ENCODE measurements around the gene CIBAR2. TPM values are rescaled to one million over a fixed set of nuclear protein-coding genes. Genes with fewer than 3 reads are reported as not detected.

CIBAR2 gene
- total RNA-seq, 2 donors from 2014 or later: not detected

DNA sequence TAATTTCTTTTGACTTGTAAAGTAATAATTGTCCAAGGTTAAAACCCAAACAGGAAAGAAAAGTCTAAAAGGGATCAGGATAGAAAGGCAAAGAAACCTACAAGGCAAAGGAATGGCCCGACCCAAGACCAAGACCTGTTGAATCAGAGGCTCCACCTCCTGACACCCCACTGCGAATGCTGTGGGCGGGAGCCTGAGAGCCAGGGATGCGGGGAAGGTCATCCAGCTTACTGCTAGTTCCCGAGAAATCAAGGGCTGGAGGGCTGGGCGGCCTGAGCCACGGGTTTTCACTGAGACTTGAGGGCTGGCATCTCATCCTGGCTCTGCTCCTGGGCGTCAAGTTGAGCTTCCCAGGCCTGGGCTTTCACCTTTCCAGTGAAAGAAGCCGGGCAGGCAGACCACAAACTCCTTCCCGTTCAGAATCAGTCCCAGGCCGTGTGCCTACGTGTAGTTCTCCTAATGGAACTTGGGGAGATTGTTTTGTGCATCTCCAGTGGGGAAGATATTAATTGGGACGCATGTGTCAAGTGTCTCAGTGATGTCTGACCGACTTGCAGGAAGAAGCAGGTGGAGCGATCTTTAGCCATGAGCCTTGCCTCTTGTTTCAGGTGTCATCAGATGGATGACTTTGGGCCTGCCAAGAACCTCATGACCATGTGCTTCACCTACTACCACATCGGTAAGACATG lies 36.9 kb downstream of the CIBAR2 start:
- no peaks in the 10 kb centered on the region for H3K9me3 ChIP-seq
- H3K36me3 ChIP-seq: no peaks in the 10 kb centered on the region
- DNase-seq (ENCODE audit: low spot score): no peak
- TF ChIP-seq, protein P1, sequence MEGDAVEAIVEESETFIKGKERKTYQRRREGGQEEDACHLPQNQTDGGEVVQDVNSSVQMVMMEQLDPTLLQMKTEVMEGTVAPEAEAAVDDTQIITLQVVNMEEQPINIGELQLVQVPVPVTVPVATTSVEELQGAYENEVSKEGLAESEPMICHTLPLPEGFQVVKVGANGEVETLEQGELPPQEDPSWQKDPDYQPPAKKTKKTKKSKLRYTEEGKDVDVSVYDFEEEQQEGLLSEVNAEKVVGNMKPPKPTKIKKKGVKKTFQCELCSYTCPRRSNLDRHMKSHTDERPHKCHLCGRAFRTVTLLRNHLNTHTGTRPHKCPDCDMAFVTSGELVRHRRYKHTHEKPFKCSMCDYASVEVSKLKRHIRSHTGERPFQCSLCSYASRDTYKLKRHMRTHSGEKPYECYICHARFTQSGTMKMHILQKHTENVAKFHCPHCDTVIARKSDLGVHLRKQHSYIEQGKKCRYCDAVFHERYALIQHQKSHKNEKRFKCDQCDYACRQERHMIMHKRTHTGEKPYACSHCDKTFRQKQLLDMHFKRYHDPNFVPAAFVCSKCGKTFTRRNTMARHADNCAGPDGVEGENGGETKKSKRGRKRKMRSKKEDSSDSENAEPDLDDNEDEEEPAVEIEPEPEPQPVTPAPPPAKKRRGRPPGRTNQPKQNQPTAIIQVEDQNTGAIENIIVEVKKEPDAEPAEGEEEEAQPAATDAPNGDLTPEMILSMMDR (IDR thresholded peaks at IDR 0.05): no peak
- no peak for TF ChIP-seq POLR2A (IDR thresholded peaks at IDR 0.05)
- TF ChIP-seq POLR2AphosphoS5 (IDR thresholded peaks at IDR 0.05): no peak
- no peak overlapping the region for H3K4me3 ChIP-seq
- H3K27me3 ChIP-seq (replicated peaks; ENCODE audit: insufficient read depth): no peaks in the 10 kb centered on the region
- no peak overlapping the region for H3K27ac ChIP-seq
- intact Hi-C loops (cut with DNase I): no loop called here
- no peaks in the 10 kb centered on the region for H3K4me1 ChIP-seq (replicated peaks)
- 90% methylated on average over 16 of the region's 16 CpGs for WGBS

DNA sequence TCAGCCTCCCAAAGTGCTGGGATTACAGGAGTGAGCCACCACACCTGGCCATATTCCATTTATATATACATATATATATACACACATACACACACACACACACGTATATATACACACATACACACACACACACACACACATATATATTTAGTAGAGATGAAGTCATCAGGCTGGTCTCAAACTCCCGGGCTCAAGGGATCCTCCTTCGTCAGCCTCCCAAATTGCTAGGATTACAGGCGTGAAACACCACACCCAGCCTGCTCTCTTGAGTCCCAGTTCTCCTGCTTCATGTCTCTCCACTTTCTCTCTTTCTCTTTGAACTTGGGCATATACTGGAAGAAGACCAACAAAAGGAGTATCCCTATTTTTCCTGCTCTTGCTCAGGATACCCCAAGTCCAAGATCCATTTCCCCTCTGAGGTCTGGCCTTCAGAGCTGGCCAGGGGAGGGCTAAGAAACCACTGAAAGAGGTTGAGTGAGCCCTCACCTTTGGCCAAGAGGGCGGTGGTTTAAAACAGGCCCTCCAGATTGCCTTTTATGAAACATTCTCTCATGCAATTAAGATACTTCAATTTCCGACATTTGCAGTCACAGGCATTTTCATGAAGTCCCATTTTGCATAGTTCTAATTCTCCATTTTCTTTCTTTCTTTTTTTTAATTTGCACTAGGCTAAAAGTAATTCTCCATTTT lies 37.9 kb downstream of the CIBAR2 start:
- H3K27ac ChIP-seq: no peak overlapping the region
- no peak for TF ChIP-seq POLR2A (IDR thresholded peaks at IDR 0.05)
- TF ChIP-seq POLR2AphosphoS5 (IDR thresholded peaks at IDR 0.05): no peak
- TF ChIP-seq, protein P1 (IDR thresholded peaks at IDR 0.05): no peak
- no peak overlapping the region for H3K4me3 ChIP-seq
- H3K9me3 ChIP-seq: no peaks in the 10 kb centered on the region
- no peaks in the 10 kb centered on the region for H3K4me1 ChIP-seq (replicated peaks)
- intact Hi-C loops (cut with DNase I): no loop called here
- H3K36me3 ChIP-seq: no peaks in the 10 kb centered on the region
- no peak for DNase-seq (ENCODE audit: low spot score)
- no peaks in the 10 kb centered on the region for H3K27me3 ChIP-seq (replicated peaks; ENCODE audit: insufficient read depth)
- 95% methylated on average over 6 of the region's 6 CpGs for WGBS

DNA sequence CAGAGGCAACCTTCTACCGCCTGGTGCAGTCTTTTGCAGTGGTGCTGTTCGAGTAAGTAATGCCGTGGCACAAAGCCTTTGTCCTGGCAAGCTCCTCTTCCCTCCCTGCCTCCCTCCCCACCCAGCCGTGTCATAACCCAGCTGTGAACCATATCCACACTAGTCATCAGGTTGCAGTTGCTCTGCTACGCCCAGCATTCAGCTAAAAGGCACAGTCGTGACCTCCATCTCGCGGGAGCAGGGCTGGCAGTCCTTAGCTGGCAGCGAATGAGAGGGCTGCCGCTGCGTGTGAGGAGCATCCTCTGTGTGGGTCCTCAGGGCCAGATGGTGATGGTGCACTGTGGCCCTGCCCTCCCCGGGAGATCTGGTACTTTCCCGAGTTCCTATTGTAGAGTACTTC lies 39.3 kb downstream of the CIBAR2 start:
- WGBS: 59% methylated on average over 13 of the region's 13 CpGs
- H3K4me3 ChIP-seq: no peak overlapping the region
- H3K27me3 ChIP-seq (replicated peaks; ENCODE audit: insufficient read depth): no peaks in the 10 kb centered on the region
- no peaks in the 10 kb centered on the region for H3K36me3 ChIP-seq
- intact Hi-C loops (cut with DNase I): no loop called here
- DNase-seq (ENCODE audit: low spot score): no peak
- TF ChIP-seq POLR2A (IDR thresholded peaks at IDR 0.05) (no peak), POLR2AphosphoS5 (IDR thresholded peaks at IDR 0.05) (no peak)
- TF ChIP-seq, protein P1 (IDR thresholded peaks at IDR 0.05): no peak
- no peaks in the 10 kb centered on the region for H3K9me3 ChIP-seq
- no peaks in the 10 kb centered on the region for H3K4me1 ChIP-seq (replicated peaks)
- H3K27ac ChIP-seq: no peak overlapping the region

DNA sequence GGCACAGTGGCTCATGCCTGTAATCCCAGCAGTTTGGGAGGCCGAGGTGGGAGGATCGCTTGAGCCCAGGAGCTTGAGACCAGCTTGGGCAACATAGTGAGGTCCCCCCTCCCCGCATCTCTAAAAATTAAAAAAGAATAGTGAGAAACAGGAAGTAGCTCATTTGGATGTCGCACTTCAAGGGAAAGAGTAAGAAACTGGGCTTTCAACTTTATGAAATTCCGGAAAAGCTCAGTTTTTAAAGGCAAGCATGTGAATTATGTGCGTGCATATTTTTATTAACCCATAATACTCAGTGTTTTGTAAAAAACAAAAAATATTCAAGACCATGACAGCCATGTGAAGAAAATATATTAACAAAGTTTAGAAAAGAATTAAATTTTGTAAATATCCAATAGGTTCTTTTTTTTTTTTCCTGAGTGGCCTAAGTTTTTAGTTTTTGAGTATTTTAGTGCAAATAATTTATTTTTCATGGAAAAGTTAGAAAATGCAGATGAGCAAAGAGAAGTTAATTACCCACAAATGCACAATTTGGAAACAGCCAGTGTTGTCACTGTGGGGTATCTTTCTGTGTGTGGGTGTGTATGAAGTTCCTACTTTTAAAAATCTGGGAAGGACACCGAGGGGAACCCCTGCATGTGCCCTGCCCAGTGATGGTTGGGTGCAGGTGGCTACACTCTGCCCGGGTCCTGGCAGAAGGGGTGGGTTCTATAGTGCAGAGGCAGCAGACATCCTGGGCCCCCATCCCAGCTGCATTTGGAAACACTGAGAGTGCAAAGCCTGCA lies 40.0 kb downstream of the CIBAR2 start:
- DNase-seq (ENCODE audit: low spot score): no peak
- Histone ChIP-seq H3K27ac (no peak overlapping the region), H3K4me3 (no peak overlapping the region), H3K9me3 (no peaks in the 10 kb centered on the region), H3K36me3 (no peaks in the 10 kb centered on the region), H3K4me1 (replicated peaks) (no peaks in the 10 kb centered on the region), H3K27me3 (replicated peaks; ENCODE audit: insufficient read depth) (no peaks in the 10 kb centered on the region)
- intact Hi-C loops (cut with DNase I): no loop called here
- WGBS: 82% methylated on average over 8 of the region's 8 CpGs
- TF ChIP-seq POLR2AphosphoS5 (IDR thresholded peaks at IDR 0.05) (no peak), POLR2A (IDR thresholded peaks at IDR 0.05) (no peak)
- TF ChIP-seq, protein P1 (IDR thresholded peaks at IDR 0.05): no peak
